Measurements from ENCODE around the gene EVI5. TPM values are rescaled to one million over a fixed set of nuclear protein-coding genes. Genes with fewer than 3 reads are reported as not detected.
"Not testable (repeated sequence)": the region's sequence is repeated elsewhere in the genome, so short reads cannot be mapped to it uniquely, and the experiment has no call there.

Gene EVI5
- total RNA-seq, 4 donors from 2014 or later = 39.5 to 49.7 (median 48.6) TPM

DNA sequence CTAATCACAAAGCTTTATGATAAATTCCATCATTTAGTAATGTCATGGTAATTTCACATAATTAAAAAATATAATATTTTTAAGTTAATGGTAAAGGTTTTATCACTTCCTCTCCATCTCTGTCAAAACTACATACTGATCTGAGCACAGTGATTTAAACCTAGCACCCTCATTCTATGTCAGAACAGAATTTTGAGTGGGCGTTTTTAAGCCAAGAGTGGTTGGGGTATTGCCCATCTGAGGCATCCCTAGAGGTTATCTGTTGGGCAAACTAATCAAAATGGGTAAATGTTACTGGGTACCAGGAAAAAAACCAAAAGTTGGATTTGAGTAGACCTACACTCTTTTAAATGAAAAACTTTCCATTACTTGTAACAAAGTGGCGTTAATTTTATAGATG, 197.5 kb downstream of the EVI5 start:
- Histone ChIP-seq H3K4me1 (no peaks in the 10 kb centered on the region), H3K4me3 (no peak overlapping the region), H3K27ac (no peak overlapping the region), H3K36me3 (peaks cover 0 to 8% of the 10 kb centered on the region in 2 donors), H3K27me3 (no peaks in the 10 kb centered on the region), H3K9me3 (no peaks in the 10 kb centered on the region)
- ATAC-seq = no peak
- 93 to 98% methylated on average over 2 of the region's 2 CpGs for WGBS, 2 donors (ENCODE audit: low coverage in 1 of 2)
- TF ChIP-seq POLR2A (IDR thresholded peaks at IDR 0.05) (no peak), CTCF (IDR thresholded peaks at IDR 0.05) (no peak), EP300 (IDR thresholded peaks at IDR 0.05) (no peak), POLR2AphosphoS5 (IDR thresholded peaks at IDR 0.05) (no peak)

DNA sequence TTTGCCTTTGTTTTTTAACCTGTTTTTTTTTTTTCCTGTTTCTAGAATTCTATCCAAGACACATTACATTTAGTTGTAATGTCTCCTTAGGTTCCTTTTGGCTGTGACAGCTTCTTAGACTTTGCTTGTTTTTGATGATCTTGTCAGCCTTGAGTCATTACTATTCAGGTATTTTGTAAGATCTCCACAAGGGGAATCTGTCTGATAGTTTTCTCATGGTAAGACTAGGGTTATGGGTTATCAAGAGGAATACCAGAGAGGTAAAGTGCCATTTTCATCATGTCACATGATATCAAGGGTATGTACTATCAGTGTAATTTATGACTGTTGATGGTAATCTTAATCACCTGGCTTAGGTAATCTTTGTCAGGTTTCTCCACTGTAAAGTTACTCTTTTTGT, 199.1 kb downstream of the EVI5 start:
- Histone ChIP-seq H3K4me3 (no peak overlapping the region), H3K9me3 (no peaks in the 10 kb centered on the region), H3K36me3 (peaks cover 0 to 13% of the 10 kb centered on the region in 2 donors), H3K4me1 (no peaks in the 10 kb centered on the region), H3K27ac (no peak overlapping the region), H3K27me3 (no peaks in the 10 kb centered on the region)
- no peak for TF ChIP-seq POLR2A (IDR thresholded peaks at IDR 0.05)
- TF ChIP-seq POLR2AphosphoS5 (IDR thresholded peaks at IDR 0.05) = no peak
- TF ChIP-seq CTCF (IDR thresholded peaks at IDR 0.05) = no peak
- no peak for TF ChIP-seq EP300 (IDR thresholded peaks at IDR 0.05)
- no peak for ATAC-seq

DNA sequence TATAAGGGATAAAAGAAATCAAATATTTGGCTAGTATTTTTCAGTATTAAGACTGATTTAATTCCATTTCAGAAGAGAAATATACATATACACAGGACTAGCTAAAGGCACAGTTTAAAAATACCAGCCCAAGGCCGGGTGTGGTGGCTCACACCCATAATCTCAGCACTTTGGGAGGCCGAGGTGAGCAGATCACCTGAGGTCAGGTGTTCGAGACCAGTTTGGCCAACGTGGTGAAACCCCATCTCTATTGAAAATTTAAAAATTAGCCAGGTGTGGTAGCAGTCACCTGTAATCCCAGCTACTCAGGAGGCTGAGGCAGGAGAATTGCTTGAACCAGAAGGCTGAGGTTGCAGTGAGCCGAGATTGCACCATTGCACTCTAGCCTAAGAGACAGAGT, 200.1 kb downstream of the EVI5 start:
- H3K36me3 ChIP-seq = peaks cover 0 to 11% of the 10 kb centered on the region in 2 donors
- not testable (repeated sequence) for H3K9me3 ChIP-seq, H3K27ac ChIP-seq, H3K27me3 ChIP-seq, H3K4me1 ChIP-seq, ATAC-seq, H3K4me3 ChIP-seq
- 80 to 92% methylated on average over 2 to 4 of the region's 5 CpGs for WGBS, 2 donors (ENCODE audit: low coverage in 1 of 2)

GRCh38 chr1:92583821-92584760, 200.8 kb downstream of the EVI5 start:
- no peak for ATAC-seq
- no peaks in the 10 kb centered on the region for H3K27me3 ChIP-seq
- no peak overlapping the region for H3K4me3 ChIP-seq
- TF ChIP-seq EP300 (IDR thresholded peaks at IDR 0.05) (no peak), CTCF (IDR thresholded peaks at IDR 0.05) (no peak), POLR2A (IDR thresholded peaks at IDR 0.05) (no peak), POLR2AphosphoS5 (IDR thresholded peaks at IDR 0.05) (no peak)
- H3K36me3 ChIP-seq = peaks cover 0 to 7% of the 10 kb centered on the region in 2 donors
- H3K9me3 ChIP-seq = no peaks in the 10 kb centered on the region
- H3K27ac ChIP-seq = no peak overlapping the region
- H3K4me1 ChIP-seq = no peaks in the 10 kb centered on the region
- 77 to 89% methylated on average over 7 of the region's 7 CpGs for WGBS, 2 donors (ENCODE audit: low coverage in 1 of 2)

DNA sequence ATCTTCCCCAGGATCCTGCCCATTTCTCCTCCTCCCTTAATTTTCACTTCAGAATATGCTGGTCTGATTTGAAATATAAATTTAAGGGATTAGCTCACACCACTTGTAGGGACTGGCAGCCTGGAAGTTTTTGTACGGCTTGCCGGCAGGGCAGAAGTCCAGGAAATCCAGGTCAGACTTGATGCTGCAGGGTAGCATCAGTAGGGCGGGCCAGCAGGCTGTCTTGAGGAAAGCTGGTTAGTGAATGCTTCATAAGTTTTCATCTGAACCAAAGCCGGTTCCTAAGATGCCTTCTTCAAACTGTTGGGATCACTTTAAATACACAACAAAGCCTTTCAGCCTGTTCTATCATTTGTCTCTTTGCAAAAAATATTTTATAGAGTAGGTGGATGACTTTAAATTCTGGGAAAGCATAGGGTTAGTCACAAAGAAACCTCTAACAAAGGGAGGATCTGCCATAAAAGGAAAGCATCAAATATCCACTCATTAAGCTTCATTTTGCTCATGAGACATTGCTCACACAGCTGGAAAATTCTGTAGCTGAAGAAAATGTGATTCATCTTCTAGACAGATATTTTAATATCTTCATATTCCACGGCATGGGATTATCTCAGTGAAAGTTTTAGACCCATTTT, 207.5 kb downstream of the EVI5 start:
- H3K4me1 ChIP-seq = peaks cover 0 to 10% (median 0%) of the 10 kb centered on the region in 3 donors
- no peaks in the 10 kb centered on the region for H3K9me3 ChIP-seq
- no peak overlapping the region for H3K27ac ChIP-seq
- H3K27me3 ChIP-seq = no peaks in the 10 kb centered on the region
- TF ChIP-seq EP300 (IDR thresholded peaks at IDR 0.05) (no peak), POLR2A (IDR thresholded peaks at IDR 0.05) (no peak), CTCF (IDR thresholded peaks at IDR 0.05) (no peak), POLR2AphosphoS5 (IDR thresholded peaks at IDR 0.05) (no peak)
- H3K4me3 ChIP-seq = no peak overlapping the region
- 8 to 26% methylated on average over 2 of the region's 5 CpGs for WGBS, 2 donors (ENCODE audit: low coverage in 1 of 2)
- no peak for ATAC-seq
- peaks cover 0 to 5% of the 10 kb centered on the region in 2 donors for H3K36me3 ChIP-seq

Measured in gastroesophageal sphincter (tissue), 4 donors.